Activated CD4-positive, alpha-beta memory T cell treated with anti-CD3 and anti-CD28 coated beads, Interleukin-2, amount 10 ng/mL, durations not matched to agents 7 days and 5 days (primary cell): ENCODE data around the gene ASAP3. TPM values are rescaled to one million over a fixed set of nuclear protein-coding genes. Genes with fewer than 3 reads are reported as not detected.

Experiments
- total RNA-seq, 2 experiments: library from RNA; stranded (reverse); gene quantifications; one replicate each; pipeline ENCODE4 v1.2.3, GENCODE V29; 2021

ASAP3 gene
- total RNA-seq, 2 experiments from 2014 or later = 0.43 to 0.63 TPM

Other genes starting within 250 kb of the ASAP3 start
- 100 to 1,000 TPM; 175 to 179 TPM for gene HNRNPR, start 139.9 kb downstream of the ASAP3 start, total RNA-seq
- gene ZNF436, start 114.3 kb downstream of the ASAP3 start, total RNA-seq = 1 to 10 TPM; 6.1 to 6.8 TPM
- 1 to 10 TPM; 1.2 to 1.7 TPM for gene TCEA3, start 59.4 kb downstream of the ASAP3 start, total RNA-seq
- gene E2F2, start 47.1 kb upstream of the ASAP3 start, total RNA-seq = 10 to 100 TPM; 93.4 to 98.9 TPM
- gene ID3, start 75.3 kb upstream of the ASAP3 start, total RNA-seq = 10 to 100 TPM; 14.7 to 14.8 TPM
- gene RPL11, start 207.6 kb upstream of the ASAP3 start, total RNA-seq = 1,000 to 10,000 TPM; 1,074 to 1,084 TPM